PFSK-1 (cell line): Measurements from ENCODE around the gene SLC35B3.

Source experiments
- POLR2AphosphoS5 ChIP-seq: IDR thresholded peaks from 2 replicates; pipeline ENCODE4 v1.6.1; 2012; ENCODE audit warnings: low read depth, mild to moderate bottlenecking, control low read depth, low read length, moderate library complexity
- REST ChIP-seq, 2 experiments: IDR thresholded peaks; 2 replicates each; pipeline versions ENCODE4 v1.6.1 to v1.8.0; 2011 to 2012; ENCODE audit warnings: low read depth in 2 of 2, low read length in 2 of 2, control low read depth in 1 of 2, inconsistent platforms in 1 of 2, mild to moderate bottlenecking in 1 of 2, moderate library complexity in 1 of 2; ENCODE audit not compliant: insufficient read depth in 1 of 2
- TAF1 ChIP-seq: IDR thresholded peaks from 2 replicates; pipeline ENCODE4 v1.6.1; 2012; ENCODE audit warnings: low read length, control low read depth, borderline replicate concordance; ENCODE audit not compliant: insufficient read depth

GRCh38 chr6:8429821-8430220 lies 5.5 kb downstream of the SLC35B3 start:
- TF ChIP-seq TAF1: no peak
- no peak for TF ChIP-seq POLR2AphosphoS5
- TF ChIP-seq REST (IDR thresholded peaks at IDR 0.05; ENCODE audit: insufficient read depth in 1 of 2, low read depth in 2 of 2, low read length in 2 of 2): no peak
